GM12878 (cell line): ENCODE results near the gene ZMYND11. TPM values are rescaled to one million over a fixed set of nuclear protein-coding genes. Genes with fewer than 3 reads are reported as not detected.

ENCODE experiments used
- ATAC-seq: fragments of 200-7000 bp; cut with Tn5 transposase; 3 replicates; pipeline ENCODE4 v1.9.1; 2020; ENCODE audit warnings: mild to moderate bottlenecking, moderate library complexity
- BruUV-seq: library from RNA; stranded (reverse); fragments of 400-500 nt; replicated peaks from 2 replicates; lab custom pipeline; 2021; lab: Mats Ljungman, UMichigan
- CTCF ChIA-PET: fragments of 300-600 bp; sonication (Branson Sonifier 250); formaldehyde crosslinking; extraction: SDS; loops from one replicate; lab custom pipeline; 2021; ENCODE audit warnings: inconsistent platforms; lab: Yijun Ruan, JAX
- POLR2A ChIA-PET: fragments of 350-600 bp; formaldehyde crosslinking; extraction: SDS; loops from one replicate; lab custom pipeline; 2021; ENCODE audit warnings: inconsistent platforms; lab: Charles Lee
- RAD21 ChIA-PET: fragments of 300-600 bp; sonication (Branson Sonifier 250); formaldehyde crosslinking; loops from one replicate; lab custom pipeline; 2023; ENCODE audit warnings: antibody characterized with exemption; ENCODE audit not compliant: unreplicated experiment; lab: Charles Lee
- SMC1A ChIA-PET: fragments of 300-600 bp; sonication (Branson Sonifier 250); formaldehyde crosslinking; loops from one replicate; lab custom pipeline; 2023; ENCODE audit not compliant: unreplicated experiment, uncharacterized antibody; lab: Charles Lee
- DNase-seq: peaks from one replicate; pipeline ENCODE4 v3.0.0-alpha.2; 2011; ENCODE audit warnings: low read depth, low spot score
- FAIRE-seq: peaks from 3 replicates; lab custom pipeline; 2011; peaks lifted over from hg19 to GRCh38; lab: Jason Lieb, UNC
- H2AFZ ChIP-seq: 2 replicates; pipeline ENCODE4 v1.6.0; 2011; ENCODE audit warnings: low read depth, low read length, control low read depth; ENCODE audit not compliant: control insufficient read depth
- H3K27ac ChIP-seq: 2 replicates; pipeline ENCODE4 v1.5.1; 2011; ENCODE audit warnings: control low read depth; ENCODE audit not compliant: control insufficient read depth, insufficient read depth
- H3K27me3 ChIP-seq, 2 experiments: replicated peaks in 1 of 2; 2 replicates each; pipeline versions ENCODE4 v1.6.0 to v1.6.1; 2011; ENCODE audit warnings: low read length in 1 of 2; ENCODE audit not compliant: control insufficient read depth in 2 of 2, insufficient read depth in 2 of 2
- H3K36me3 ChIP-seq, 2 experiments: 2 replicates each; pipeline ENCODE4 v1.5.1; 2011; ENCODE audit warnings: low read length in 1 of 2; ENCODE audit not compliant: control insufficient read depth in 2 of 2, insufficient read depth in 2 of 2
- H3K4me1 ChIP-seq: 2 replicates; pipeline ENCODE4 v1.6.1; 2011; ENCODE audit warnings: mild to moderate bottlenecking, low read length, moderate library complexity, mixed read lengths; ENCODE audit not compliant: control insufficient read depth, insufficient read depth
- H3K4me2 ChIP-seq: 2 replicates; pipeline ENCODE4 v1.6.0; 2011; ENCODE audit warnings: control low read depth; ENCODE audit not compliant: control insufficient read depth, insufficient read depth
- H3K4me3 ChIP-seq: fragments of 200-600 bp; sonication (generic); 2 replicates; pipeline ENCODE4 v1.5.1; 2016
- H3K79me2 ChIP-seq: 2 replicates; pipeline ENCODE4 v1.6.0; 2011; ENCODE audit warnings: low read length; ENCODE audit not compliant: control insufficient read depth, insufficient read depth
- H3K9ac ChIP-seq: 2 replicates; pipeline ENCODE4 v1.8.0; 2011; ENCODE audit warnings: low read length, control low read depth, mixed read lengths; ENCODE audit not compliant: control insufficient read depth, insufficient read depth
- H3K9me3 ChIP-seq: replicated peaks from 3 replicates; pipeline ENCODE4 v1.5.1; 2011; ENCODE audit warnings: mild to moderate bottlenecking, low read length; ENCODE audit not compliant: control insufficient read depth, insufficient read depth
- H4K20me1 ChIP-seq: 2 replicates; pipeline ENCODE4 v1.6.0; 2011; ENCODE audit not compliant: control insufficient read depth, insufficient read depth
- ASH2L ChIP-seq: fragments of 300-600, 200-600 bp; sonication (generic); IDR thresholded peaks from 2 replicates; pipeline ENCODE4 v1.6.1; 2017; ENCODE audit warnings: low read depth, mild to moderate bottlenecking, borderline replicate concordance
- CUX1 ChIP-seq: IDR thresholded peaks from 2 replicates; pipeline ENCODE4 v1.6.1; 2012; ENCODE audit warnings: improper control_type of control experiment, low read depth, low read length; ENCODE audit not compliant: insufficient replicate concordance
- ETV6 ChIP-seq, 2 experiments: fragments of 450-650 bp in 1 of 2; IDR thresholded peaks in 1 of 2; conservative IDR thresholded peaks in 1 of 2; 2 replicates each; pipeline ENCODE4 v1.6.1; 2014; ENCODE audit warnings: antibody characterized with exemption in 1 of 2, borderline replicate concordance in 1 of 2, low read depth in 1 of 2, mild to moderate bottlenecking in 1 of 2, moderate library complexity in 1 of 2
- MTA2 ChIP-seq: fragments of 450-650 bp; IDR thresholded peaks from 2 replicates; pipeline ENCODE4 v1.6.1; 2016; ENCODE audit warnings: low read depth, mild to moderate bottlenecking, moderate library complexity
- SIX5 ChIP-seq: IDR thresholded peaks from 2 replicates; pipeline ENCODE4 v1.6.1; 2011; ENCODE audit warnings: mild to moderate bottlenecking, low read depth, low read length, moderate library complexity; ENCODE audit not compliant: severe bottlenecking
- SPI1 ChIP-seq: IDR thresholded peaks from 2 replicates; pipeline ENCODE4 v1.6.1; 2011; ENCODE audit warnings: low read depth, mild to moderate bottlenecking, low read length, moderate library complexity, borderline replicate concordance; ENCODE audit not compliant: insufficient read depth
- TARDBP ChIP-seq: IDR thresholded peaks from 2 replicates; pipeline ENCODE4 v1.6.1; 2016; ENCODE audit warnings: borderline replicate concordance
- WGBS: methylation state at CpG from one replicate; pipeline ENCODE4 v1.1.6; 2016; ENCODE audit warnings: low lambda C conversion rate; ENCODE audit not compliant: insufficient replicate concordance, insufficient coverage; ENCODE audit errors: missing lambda C conversion rate; 5-methylcytosine and 5-hydroxymethylcytosine counted together
- in situ Hi-C: fragments of 300-500 bp; cut with MboI; formaldehyde crosslinking; loops from 9 replicates; pipeline ENCODE4 v1.14.3; 2018; ENCODE audit warnings: mixed read lengths
- intact Hi-C: fragments of 100-400 bp; cut with micrococcal nuclease; formaldehyde crosslinking; loops from one replicate; pipeline ENCODE4 v1.14.2; 2022; ENCODE audit not compliant: unreplicated experiment
- polyA plus RNA-seq, 11 experiments: library from polyadenylated mRNA; depleted of rRNA in 4 of 11; unstranded in 6 of 11; stranded (reverse) in 5 of 11; fragments of >200 nt; fragmentation: Nextera tagmentation in 4 of 11; fragmentation: Illumina TruSeq in 1 of 11; extraction: Ambion mirVana in 4 of 11; extraction: Trizol in 1 of 11; gene quantifications; 1 replicate in 1 of 11; 2 replicates in 10 of 11; pipeline versions ENCODE4 v1.2.1 to v1.2.3, GENCODE V29; 2011 to 2016; ENCODE audit warnings: inconsistent platforms in 2 of 11, missing spikeins in 2 of 11, low read depth in 1 of 11
- total RNA-seq, 4 experiments: library from RNA; depleted of rRNA in 3 of 4; stranded (reverse); fragments of >200 nt in 3 of 4; fragmentation: Illumina TruSeq in 1 of 4; extraction: Trizol in 1 of 4; gene quantifications; 2 replicates each; pipeline versions ENCODE4 v1.2.1 to v1.2.3, GENCODE V29; 2013 to 2021

The ZMYND11 gene
- total and polyA plus RNA-seq, 10 of the 15 experiments (the other 5 are each of a cell fraction or from before 2014, with no cell fraction given), result 3.3 to 24.4 (median 13.1) TPM

- TF ChIP-seq CUX1 (no peak), MTA2 (no peak), ETV6 (conservative IDR thresholded peaks at IDR 0.05 in 1 of 2, IDR thresholded peaks at IDR 0.05 in 1 of 2; ENCODE audit: borderline replicate concordance in 1 of 2, low read depth in 1 of 2) (peak in 1 of 2 experiments; percentile 48; a peak in 1 of 4 replicates), ASH2L (no peak), SIX5 (no peak)
- TF ChIP-seq, all 136 proteins: peak for 12
These were observed 7.4 kb upstream of the ZMYND11 start (continued) for GRCh38 chr10:127612-128432.

GRCh38 chr10:129810-130209, 5.4 kb upstream of the ZMYND11 start:
- POLR2A ChIA-PET, result no interaction called here
- CTCF ChIA-PET, result no interaction called here
- Histone ChIP-seq H3K9me3 (no peaks in the 10 kb centered on the region; the same call in 2 of the 3 replicates), H2AFZ (no peak overlapping the region), H3K4me3 (no peak overlapping the region), H3K27me3 (no peaks in the 10 kb centered on the region), H4K20me1 (no peaks in the 10 kb centered on the region), H3K4me1 (no peaks in the 10 kb centered on the region), H3K4me2 (no peak overlapping the region), H3K27ac (no peak overlapping the region), H3K36me3 (no peaks in the 10 kb centered on the region), H3K9ac (no peak overlapping the region), H3K79me2 (peaks cover 7% of the 10 kb centered on the region; the same call in 1 of the 2 replicates)
- TF ChIP-seq SPI1 (0 out of 2 replicates have a peak, but pooled peaks have one; percentile 35), TARDBP (no peak)
- ATAC-seq (no peak), DNase-seq (no peak), FAIRE-seq (no peak)
- BruUV-seq, result no TSS peak
- SMC1A ChIA-PET, result no interaction called here
- intact Hi-C loops (no loop called here), in situ Hi-C loops (no loop called here)
- RAD21 ChIA-PET, result no interaction called here
- 70% methylated on average over 4 of the region's 4 CpGs for WGBS
